H1 (cell line): ENCODE data around the gene ENSA.

Source experiments
- BCL11A ChIP-seq, 2 experiments: IDR thresholded peaks; one replicate each; pipeline ENCODE4 v1.6.1; 2011; ENCODE audit warnings: low read depth in 2 of 2, low read length in 2 of 2, mild to moderate bottlenecking in 2 of 2
- EP300 ChIP-seq, 2 experiments: IDR thresholded peaks; 1 replicate in 1 of 2; 2 replicates in 1 of 2; pipeline ENCODE4 v1.6.1; 2011 to 2012; ENCODE audit warnings: low read depth in 2 of 2, low read length in 2 of 2, mild to moderate bottlenecking in 2 of 2, borderline replicate concordance in 1 of 2, inconsistent platforms in 1 of 2, moderate library complexity in 1 of 2
- POLR2A ChIP-seq, 2 experiments: IDR thresholded peaks; 1 replicate in 1 of 2; 2 replicates in 1 of 2; pipeline ENCODE4 v1.6.1; 2011; ENCODE audit warnings: low read depth in 2 of 2, low read length in 2 of 2, mild to moderate bottlenecking in 2 of 2; ENCODE audit errors: control extremely low read depth in 1 of 2
- RFX5 ChIP-seq: IDR thresholded peaks from 2 replicates; pipeline ENCODE4 v1.6.1; 2011; ENCODE audit warnings: low read depth, low read length, improper control_type of control experiment, borderline replicate concordance
- SIN3A ChIP-seq, 2 experiments: IDR thresholded peaks in 1 of 2; conservative IDR thresholded peaks in 1 of 2; 2 replicates each; pipeline ENCODE4 v1.6.1; 2011 to 2012; ENCODE audit warnings: low read length in 2 of 2, improper control_type of control experiment in 1 of 2, low read depth in 1 of 2, mild to moderate bottlenecking in 1 of 2
- YY1 ChIP-seq: IDR thresholded peaks from 2 replicates; pipeline ENCODE4 v1.6.1; 2011; ENCODE audit warnings: low read depth, mild to moderate bottlenecking, low read length
- TF ChIP-seq, protein P1 (sequence below), 3 experiments: IDR thresholded peaks; 1 replicate in 2 of 3; 2 replicates in 1 of 3; pipeline versions ENCODE4 v1.5.1 to v1.6.1; 2011; ENCODE audit warnings: low read length in 3 of 3, mild to moderate bottlenecking in 3 of 3, inconsistent platforms in 2 of 3, low read depth in 1 of 3, moderate library complexity in 1 of 3; ENCODE audit not compliant: insufficient read depth in 1 of 3; ENCODE audit errors: control extremely low read depth in 1 of 3

DNA sequence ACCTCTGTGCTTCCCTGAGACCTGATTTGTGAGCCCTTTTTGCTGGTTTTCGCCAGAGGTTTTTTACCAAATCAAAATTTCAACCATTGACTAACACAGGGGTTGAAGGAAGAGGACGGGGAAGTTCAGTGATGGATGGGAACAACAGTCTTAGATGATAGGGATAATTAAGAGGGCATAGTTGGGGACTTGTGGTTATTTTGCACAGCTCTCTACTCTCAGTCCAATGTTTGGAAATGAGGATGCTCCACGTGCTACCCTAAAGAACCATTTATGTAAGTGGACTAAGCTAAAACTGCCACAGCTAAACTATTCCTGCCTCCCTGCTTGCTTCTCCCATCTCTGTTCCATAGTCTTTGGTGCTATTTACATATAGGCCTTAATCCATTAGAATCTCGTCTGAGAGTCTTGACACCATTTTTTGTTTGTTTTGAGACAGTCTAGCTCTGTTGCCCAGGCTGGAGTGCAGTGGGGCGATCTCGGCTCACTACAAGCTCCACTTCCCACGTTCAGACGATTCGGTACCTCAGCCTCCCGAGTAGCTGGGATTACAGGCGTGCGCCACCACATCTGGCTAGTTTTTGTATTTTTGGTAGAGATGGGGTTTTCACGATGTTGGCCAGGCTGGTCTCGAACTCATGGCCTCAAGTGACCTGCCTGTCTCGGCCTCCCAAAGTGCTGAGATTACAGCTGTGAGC is 49.3 kb downstream of the ENSA start:
- TF ChIP-seq SIN3A (conservative IDR thresholded peaks at IDR 0.05 in 1 of 2, IDR thresholded peaks at IDR 0.05 in 1 of 2; ENCODE audit: low read depth in 1 of 2, low read length in 2 of 2) (no peak), POLR2A (IDR thresholded peaks at IDR 0.05; ENCODE audit: control extremely low read depth in 1 of 2, low read depth in 2 of 2, low read length in 2 of 2) (no peak), YY1 (no peak), BCL11A (IDR thresholded peaks at IDR 0.05; ENCODE audit: low read depth in 2 of 2, low read length in 2 of 2) (no peak), RFX5 (no peak), EP300 (IDR thresholded peaks at IDR 0.05; ENCODE audit: borderline replicate concordance in 1 of 2, low read depth in 2 of 2, low read length in 2 of 2) (no peak)
- TF ChIP-seq, protein P1, sequence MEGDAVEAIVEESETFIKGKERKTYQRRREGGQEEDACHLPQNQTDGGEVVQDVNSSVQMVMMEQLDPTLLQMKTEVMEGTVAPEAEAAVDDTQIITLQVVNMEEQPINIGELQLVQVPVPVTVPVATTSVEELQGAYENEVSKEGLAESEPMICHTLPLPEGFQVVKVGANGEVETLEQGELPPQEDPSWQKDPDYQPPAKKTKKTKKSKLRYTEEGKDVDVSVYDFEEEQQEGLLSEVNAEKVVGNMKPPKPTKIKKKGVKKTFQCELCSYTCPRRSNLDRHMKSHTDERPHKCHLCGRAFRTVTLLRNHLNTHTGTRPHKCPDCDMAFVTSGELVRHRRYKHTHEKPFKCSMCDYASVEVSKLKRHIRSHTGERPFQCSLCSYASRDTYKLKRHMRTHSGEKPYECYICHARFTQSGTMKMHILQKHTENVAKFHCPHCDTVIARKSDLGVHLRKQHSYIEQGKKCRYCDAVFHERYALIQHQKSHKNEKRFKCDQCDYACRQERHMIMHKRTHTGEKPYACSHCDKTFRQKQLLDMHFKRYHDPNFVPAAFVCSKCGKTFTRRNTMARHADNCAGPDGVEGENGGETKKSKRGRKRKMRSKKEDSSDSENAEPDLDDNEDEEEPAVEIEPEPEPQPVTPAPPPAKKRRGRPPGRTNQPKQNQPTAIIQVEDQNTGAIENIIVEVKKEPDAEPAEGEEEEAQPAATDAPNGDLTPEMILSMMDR (IDR thresholded peaks at IDR 0.05; ENCODE audit: control extremely low read depth in 1 of 3, insufficient read depth in 1 of 3, low read depth in 1 of 3, low read length in 3 of 3) = no peak
